Glomerular visceral epithelial cell (primary cell): ENCODE results near the gene GPX1.
"Not testable (repeated sequence)": the region's sequence is repeated elsewhere in the genome, so short reads cannot be mapped to it uniquely, and the experiment has no call there.

Experiments
- DNase-seq: peaks from one replicate; pipeline ENCODE4 v3.0.0-alpha.2; 2016; ENCODE audit errors: extremely low spot score

GPX1 gene

DNA sequence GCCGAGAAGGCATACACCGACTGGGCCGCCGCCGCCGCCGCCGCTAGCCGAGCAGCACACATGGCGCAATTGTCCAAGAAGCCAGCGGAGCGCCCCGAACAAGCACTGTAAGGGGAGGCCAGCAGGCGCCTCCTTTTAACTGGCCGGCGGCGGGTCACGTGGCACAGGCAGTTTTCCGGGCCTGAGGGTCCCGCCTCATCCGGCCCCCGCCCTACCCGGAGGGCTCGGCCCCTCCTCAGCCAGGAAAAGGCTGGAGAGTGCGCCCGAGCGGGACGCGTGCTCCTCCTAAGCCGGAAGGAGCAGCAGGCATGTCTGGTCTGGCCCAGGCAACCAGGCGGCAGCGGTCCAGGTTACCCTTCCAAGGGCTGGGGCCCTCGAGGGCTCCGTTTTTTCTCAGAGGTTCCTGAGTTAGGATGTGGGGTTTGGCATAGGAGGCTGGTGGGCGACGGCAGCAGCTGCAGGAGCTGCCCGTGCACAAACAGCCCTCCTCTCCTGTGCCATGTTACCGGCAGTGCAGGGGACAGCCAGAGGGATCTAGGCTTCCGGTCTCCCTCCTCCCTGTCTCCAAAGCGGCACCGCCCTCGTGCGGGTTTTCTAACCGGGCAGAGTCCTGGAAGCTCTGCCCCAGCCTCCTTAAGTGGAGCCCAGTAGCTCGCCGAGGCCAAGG is at the start of gene GPX1:
TSS of gene GPX1 (minus strand) at position 137 of the 667 bp plus-strand sequence. CDS start at position 62, 75 bp downstream.
- peak; percentile 97 for DNase-seq

DNA sequence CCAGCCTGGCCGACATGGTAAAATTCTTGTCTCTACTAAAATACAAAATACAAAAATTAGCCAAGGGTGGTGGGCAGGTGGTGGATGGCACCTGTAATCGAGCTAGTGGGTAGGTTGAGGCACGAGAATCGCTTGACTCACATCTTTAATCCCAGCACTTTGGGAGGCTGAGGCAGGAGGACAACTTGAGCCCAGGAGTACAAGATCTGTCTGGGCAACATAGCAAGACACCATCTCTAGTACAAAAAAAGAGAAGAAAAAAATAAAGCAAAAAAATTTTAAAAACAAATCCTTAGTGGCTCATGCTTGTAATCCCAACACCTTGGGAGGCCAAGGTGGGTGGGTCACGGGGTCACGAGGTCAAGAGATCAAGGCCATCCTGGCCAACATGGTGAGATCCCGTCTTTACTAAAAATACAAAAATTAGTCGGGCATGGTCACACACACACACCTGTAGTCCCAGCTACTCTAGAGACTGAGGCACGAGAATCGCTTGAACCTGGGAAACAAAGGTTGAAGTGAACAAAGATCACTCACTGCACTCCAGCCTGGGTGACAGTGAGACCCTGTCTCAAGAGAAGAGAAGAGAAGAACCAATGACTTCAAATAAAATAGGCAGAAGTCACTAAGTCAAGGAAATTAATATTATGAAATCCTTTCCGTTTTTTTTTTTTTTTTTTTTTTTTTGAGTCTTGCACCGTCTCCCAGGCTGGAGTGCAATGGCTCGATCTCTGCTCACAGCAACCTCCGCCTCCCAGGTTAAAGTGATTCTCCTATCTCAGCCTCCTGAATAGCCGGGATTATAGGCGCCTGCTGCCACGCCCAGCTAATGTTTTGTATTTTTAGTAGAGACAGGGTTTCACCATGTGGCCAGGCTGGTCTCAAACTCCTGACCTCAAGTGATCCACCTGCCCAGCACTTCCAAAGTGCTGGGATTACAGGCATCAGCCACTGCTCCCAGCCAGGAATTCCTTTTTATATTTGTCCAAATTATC is 48.7 kb upstream of the GPX1 start:
- no peak for DNase-seq

DNA sequence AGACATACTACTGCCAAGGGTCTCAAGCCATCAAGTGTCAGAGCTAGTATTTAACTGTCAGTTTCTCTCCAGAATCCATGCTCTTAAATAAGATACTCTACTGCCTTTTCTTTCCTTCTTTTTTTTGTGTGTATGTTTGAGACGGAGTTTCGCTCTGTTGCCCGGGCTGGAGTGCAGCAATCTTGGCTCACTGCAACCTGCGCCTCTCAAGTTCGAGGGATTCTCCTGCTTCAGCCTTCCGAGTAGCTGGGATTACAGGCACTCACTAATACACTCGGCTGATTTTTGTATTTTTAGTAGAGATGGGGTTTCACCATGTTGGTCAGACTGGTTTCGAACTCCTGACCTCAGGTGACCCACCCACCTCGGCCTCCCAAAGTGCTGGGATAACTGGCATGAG is 47.4 kb upstream of the GPX1 start:
- not testable (repeated sequence) for DNase-seq

DNA sequence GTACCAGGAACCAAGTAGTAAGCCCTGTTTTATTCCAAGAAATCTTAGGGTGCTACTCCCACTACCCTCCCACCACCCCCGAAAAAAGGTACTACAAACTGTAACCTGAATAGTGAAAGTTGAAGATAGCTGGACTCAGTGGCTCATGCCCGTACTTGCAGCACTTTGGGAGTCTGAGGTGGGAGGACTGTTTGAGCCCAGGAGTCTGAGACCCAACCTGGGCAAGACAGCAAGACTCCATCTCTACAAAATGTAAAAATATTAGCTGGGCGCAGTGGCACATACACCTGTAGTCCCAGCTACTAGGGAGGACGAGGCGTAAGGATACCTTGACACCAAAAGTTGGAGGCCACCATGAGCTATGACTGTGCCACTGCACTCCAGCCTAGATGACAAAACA is 45.7 kb upstream of the GPX1 start:
- DNase-seq, result no peak

DNA sequence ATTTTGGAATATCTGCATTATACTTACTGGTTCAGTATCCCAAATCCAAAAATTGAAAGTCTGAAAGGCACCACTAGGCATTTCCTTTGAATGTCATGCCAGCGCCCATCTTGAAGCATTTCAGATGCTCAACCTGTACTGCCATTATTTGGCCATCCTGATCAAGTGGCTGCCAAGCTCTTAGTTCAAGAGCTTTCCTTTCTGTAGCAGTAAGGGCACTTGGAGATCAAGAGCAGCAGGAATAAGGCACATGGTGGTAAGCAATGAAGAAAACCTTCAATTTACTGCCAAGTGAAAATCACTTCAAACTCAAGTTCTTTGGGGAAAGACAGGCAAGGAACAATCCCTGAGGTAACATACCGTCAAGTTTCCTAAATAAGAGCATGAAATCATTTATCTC is 43.6 kb upstream of the GPX1 start:
- DNase-seq, result no peak

DNA sequence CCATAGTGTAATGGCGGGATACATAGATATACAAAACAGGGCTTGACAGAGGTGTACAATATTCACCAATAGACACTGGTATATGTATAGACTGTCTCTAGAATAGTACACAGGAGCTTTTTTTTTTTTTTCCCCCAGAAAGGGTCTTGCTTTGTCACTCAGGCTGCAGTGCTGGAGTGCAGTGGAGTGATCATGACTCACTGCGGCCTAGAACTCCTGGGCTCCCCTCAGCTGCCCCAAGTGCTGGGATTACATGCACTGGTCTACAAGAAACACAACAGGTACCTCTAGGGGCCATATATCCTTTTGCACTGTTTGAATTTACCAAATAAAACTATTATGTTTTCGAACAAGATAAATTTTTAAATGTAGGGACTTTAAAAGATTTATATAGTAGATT is 41.3 kb upstream of the GPX1 start:
- peak; percentile 45 for DNase-seq

DNA sequence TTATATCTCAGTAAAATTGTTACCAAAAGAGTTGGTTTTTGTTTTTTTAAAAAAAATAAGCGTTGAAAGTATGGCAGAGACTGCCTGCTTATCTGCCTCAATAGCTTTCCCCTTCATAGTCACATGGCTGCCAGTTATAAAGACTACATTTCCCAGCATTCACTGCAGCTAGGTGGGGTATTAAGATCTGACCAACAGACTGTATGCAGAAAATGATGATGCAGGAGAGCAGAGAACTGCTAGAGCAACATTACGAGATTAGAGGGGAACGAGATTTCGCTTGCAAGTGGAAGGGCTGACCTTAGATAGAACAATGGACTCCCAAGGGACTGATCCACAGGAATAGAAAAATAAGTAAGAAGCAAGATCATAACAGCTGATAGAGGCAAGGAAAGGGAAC is 39.3 kb upstream of the GPX1 start:
- DNase-seq, result no peak

DNA sequence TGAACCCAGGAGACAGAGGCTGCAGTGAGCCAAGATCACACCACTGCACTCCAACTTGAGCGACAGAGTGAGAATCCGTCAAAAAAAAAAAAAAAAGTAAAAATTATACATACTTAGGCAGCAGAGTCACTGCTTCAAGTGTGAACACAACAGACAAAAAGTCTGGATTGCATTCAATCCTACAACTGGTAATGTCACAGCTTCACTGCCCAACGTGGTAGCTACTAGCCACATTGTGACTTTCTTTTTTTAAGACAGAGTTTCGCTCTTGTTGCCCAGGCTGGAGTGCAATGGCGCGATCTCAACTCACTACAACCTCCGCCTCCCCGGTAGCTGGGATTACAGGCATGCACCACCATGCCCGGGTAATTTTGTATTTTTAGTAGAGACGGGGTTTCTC is 33.2 kb upstream of the GPX1 start:
- not testable (repeated sequence) for DNase-seq

DNA sequence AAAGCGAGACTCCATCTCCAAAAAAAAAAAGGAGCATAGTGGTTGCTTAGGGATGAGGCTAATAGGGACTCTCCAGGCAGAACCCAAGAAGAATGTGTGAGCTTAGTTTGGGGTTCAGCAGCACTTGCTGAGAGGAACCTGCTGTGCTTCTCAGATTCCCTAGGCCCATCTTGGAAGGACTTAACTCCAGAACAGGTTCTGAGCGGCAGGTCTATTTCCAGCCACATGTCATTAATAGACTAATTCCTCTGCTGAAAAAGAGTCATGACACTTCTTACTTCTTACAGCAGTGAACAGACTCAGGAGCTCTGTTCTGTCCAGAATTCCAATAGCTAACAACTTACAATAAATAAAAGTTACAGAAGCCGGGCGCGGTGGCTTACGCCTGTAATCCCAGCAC is 31.1 kb upstream of the GPX1 start:
- no peak for DNase-seq

DNA sequence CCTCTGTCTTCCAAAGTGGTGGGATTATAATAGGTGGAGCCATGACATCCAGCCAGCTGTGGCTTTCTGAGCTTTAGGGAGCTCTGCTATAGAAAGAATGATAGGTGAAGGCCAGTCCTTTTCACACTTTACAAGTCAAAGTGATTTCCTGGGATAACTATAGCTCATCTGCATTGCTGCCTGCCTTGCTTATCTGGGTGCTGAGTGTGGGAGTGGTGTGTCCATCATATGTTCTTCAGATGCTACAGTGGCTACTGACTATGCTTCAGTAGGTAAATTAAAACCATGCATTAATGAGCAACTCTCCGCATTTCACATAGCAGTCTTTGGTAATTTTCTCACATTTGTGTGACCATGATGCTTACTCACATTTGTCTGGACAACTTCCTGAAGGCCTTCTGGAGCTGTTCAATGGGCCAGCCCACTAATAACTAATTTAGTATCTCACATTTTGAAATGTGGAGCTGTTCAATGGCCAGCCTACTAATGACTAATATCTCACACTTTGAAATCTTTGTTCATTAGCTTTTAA is 30.2 kb upstream of the GPX1 start:
- no peak for DNase-seq

DNA sequence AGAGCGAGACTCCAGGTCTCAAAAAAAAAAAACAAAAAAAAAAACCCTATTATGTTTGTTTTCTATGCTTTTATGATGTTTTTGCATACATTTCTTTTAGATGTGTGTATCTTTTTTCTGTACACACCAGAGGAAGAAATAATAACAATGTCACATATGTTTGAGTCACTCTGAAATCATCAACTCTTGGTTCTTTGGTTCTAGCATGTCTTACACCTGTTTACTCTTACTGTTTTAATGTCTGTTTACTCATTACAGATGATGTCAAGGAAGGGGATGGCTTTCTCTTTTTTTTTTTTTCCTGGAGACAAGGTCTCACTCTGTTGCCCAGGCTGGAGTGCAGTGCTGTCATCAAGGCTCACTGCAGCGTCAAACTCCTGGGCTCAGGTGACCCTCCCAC is 29.6 kb upstream of the GPX1 start:
- DNase-seq, result no peak

DNA sequence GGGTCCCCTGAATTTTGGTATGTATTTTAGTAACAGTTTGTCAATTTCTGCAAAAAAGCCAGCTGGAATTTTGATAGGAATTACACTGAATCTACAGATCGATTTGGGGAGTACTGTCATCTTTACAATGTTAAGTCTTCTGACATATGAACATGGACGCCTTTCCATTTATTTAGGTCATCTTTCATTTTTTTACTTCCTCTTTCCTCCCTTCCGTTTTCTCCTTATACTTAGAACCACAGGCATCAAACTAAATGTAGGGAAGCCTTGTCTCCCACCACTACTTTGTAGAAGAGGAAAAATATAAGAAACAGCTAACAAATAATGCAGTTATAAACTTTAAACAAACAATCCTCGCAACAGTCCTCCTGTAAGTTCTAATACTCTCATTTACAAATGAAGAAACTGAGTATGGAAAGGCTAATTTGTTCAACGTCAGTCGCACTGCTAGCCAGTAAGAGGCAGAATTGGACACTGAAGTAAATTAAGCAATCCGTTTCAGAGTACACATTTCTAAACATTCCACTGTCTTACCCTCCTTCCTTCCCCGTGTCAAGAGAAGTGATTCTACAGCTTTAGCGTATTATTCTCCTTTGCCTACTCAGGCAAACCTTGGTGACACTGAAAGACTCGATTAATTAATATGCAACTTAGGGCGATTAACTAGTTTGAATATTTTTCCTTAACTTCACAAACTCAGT is 28.1 kb upstream of the GPX1 start:
- DNase-seq, result no peak

DNA sequence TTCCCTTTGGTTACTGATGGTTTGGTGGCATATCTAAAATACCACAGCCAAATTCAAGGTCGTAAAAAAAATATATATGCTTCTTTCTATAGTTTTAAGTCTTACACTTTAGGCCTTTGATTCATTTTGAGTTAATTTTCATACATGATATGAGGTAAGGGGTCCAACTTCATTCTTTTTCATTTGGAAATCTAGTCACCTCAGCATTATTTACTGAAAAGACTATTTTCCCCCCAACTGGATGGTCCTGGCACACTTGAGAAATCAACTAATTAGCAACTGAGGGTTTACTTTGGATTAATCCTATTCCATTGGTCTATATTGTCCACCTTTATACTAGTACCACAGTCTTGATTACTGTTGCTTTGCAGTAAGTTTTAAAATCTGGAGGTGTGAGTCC is 27.5 kb upstream of the GPX1 start:
- no peak for DNase-seq

DNA sequence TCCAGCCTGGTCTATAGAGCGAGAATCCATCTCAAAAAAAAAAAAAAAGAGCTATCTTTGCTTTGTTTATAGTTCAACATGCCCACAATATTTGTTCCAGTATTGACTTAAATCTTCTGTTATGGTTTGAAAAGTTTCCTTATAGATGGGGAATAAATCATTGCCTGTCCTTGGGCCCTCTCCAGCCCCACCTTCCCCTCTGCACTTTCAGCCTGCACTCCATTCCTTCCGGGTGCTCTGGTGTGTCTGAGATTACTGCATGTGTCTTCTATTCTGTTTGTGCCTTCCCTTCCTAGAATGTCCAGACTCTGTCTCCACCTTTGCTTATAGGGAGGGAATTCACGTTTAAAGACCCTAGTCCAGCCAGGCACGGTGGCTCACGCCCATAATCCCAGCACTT is 25.2 kb upstream of the GPX1 start:
- DNase-seq, result no peak

DNA sequence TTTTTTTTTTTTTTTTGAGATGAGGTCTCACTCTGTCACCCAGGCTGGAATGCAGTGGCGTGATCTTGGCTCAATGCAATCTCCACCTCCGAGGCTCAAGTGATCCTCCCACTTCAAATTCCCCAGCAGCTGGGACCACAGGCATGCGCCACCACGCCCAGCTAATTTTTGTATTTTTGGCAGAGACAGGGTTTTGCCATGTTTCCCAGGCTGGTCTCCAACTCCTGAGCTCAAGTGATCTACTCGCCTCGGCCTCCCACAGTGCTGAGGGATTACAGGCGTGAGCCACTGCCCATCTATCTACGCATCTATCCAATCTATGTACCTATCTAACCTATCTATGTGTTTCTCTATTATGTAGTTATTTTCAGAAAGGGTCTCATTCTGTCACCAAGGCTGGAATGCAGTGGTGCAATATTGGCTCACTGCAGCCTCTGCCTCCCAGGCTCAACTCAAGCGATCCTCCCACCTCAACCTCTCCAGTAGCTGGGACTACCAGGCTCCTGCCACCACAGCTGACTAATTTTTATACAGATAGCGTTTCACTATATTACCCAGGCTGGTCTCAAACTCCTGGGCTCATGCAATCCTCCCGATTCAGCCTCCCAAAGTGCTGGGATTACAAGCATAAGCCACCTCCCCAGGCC is 20.2 kb upstream of the GPX1 start:
- peak; percentile 89 for DNase-seq

DNA sequence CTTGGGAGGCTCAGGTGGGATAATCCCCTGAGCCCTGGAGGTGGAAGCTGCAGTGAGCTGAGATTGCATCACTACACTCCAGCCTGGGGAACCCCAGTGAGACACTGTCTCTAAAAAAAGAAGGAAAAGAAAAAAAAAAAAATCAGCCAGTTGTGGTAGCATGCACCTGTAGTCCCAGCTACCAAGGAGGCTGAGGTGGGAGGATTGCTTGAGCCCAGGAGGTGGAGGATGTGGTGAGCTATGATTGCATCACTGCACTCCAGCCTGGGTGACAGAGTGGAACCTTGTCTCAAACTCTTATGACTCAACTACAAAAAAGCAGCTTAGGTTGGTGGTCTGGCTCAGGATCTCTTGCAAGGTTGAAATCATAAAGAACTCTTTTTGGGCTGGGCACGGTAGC is 19.3 kb upstream of the GPX1 start:
- peak; percentile 86 for DNase-seq

DNA sequence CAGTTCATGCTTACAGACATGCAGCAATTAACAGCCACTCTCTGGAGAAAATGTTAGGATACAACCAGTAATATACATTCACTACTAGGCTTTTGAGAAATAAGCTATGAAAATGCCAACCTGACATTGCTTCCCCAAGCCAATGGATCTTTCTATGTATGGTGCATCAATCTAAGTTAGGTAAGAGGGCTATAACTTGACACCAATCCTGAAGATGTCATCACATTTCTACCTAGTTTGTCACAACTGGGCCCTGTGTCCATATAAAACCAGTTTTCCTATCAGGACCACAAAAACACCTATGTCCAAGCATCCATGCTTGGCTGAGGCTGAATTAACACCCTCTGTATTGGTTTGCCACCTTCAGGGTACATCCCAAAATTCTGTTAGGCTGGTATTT is 13.8 kb upstream of the GPX1 start:
- no peak for DNase-seq

DNA sequence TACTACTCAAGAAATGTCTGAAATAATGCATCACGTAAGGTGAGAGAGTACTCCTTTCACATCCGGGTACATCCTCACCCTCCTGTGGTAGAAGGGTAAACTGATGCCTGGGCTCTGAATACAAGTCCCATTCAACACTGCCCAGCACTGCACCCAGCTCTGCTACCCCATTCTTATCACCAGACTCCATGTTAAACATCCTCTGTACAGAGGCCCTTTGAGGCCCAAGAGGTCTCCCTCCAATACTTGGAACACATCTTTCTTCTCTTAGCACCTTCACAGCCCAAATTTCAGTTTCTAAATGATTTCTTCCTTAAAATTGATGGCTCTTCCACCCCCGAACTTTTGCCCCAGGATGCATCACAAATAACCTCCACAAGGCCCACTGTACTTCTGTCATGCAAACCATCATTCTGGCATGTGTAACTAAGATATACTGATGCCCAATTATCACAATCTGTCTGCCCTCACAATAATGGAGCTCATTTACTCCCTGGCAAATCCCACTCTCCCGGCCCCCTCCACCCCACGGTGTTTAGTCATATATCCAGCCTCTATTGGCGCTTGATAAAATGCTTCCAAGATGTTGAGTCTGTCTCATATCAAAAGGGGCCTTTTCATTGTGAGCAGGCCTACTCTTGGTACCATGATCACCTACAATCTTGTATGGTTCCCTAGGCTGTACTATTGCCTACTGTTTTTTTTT is 12.6 kb upstream of the GPX1 start:
- no peak for DNase-seq

DNA sequence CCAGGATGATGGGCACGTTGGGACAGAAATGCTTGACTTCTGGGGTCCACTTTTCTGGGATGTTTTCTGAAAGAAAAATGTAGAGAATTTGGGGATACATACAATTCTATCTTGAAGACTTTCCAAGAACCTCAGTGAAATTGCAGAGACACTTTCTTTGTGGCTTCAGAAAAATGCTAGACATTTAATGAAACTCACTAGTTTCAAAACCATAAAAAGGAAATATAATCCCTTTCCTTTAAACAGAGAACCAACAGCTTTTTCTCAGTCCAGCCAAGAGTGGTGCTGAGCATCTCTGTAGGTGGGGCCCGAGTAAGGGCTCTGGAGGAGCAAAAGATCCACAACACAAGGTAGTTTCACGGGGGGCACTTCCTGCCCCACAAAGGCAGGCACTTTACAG is 4.4 kb upstream of the GPX1 start:
- DNase-seq, result no peak

DNA sequence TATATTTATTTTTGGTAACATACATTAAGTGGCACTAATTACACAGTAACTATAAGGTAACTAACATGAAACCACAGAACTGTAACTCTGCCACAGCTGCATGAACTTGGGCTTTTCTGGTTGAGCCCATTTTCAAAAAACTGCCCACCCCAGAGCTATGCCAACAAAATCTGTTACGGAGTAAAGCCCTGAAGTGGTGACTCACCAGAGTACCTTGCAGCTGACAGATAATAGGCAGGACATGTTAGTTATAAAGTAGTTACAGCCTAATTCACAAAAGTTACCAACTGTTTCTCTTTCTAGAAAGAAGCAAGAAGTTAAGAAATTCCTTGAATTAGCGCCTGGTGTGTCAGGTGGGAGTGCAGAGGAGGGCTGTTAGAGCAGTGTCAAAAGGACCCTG is 1.5 kb upstream of the GPX1 start:
- peak; percentile 59 for DNase-seq

DNA sequence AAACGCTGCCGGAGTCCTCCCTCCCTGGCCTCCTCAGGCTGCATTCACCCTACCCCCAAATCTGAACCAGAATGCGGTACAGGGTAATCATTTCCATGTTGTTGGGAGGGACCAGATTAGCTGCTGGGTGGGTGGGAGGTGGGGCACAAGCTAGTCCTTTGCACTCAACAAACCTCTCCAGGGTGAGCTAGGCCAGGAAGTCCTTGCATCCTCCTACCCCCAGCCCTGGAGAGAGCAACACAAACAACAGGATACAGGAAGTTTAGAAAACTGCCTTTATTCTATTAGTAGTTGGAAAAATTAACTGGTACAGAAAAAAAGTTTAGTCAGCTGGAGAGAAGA is 702 bp upstream of the GPX1 start:
- DNase-seq, result no peak
